GM12878 (cell line): ENCODE results near the gene FNDC4. TPM values are rescaled to one million over a fixed set of nuclear protein-coding genes. Genes with fewer than 3 reads are reported as not detected.

Experiments
- ATAC-seq: fragments of 200-7000 bp; cut with Tn5 transposase; 3 replicates; pipeline ENCODE4 v1.9.1; 2020; ENCODE audit warnings: mild to moderate bottlenecking, moderate library complexity
- BruUV-seq: library from RNA; stranded (reverse); fragments of 400-500 nt; replicated peaks from 2 replicates; lab custom pipeline; 2021; lab: Mats Ljungman, UMichigan
- CTCF ChIA-PET: fragments of 300-600 bp; sonication (Branson Sonifier 250); formaldehyde crosslinking; extraction: SDS; loops from one replicate; lab custom pipeline; 2021; ENCODE audit warnings: inconsistent platforms; lab: Yijun Ruan, JAX
- POLR2A ChIA-PET: fragments of 350-600 bp; formaldehyde crosslinking; extraction: SDS; loops from one replicate; lab custom pipeline; 2021; ENCODE audit warnings: inconsistent platforms; lab: Charles Lee
- RAD21 ChIA-PET: fragments of 300-600 bp; sonication (Branson Sonifier 250); formaldehyde crosslinking; loops from one replicate; lab custom pipeline; 2023; ENCODE audit warnings: antibody characterized with exemption; ENCODE audit not compliant: unreplicated experiment; lab: Charles Lee
- SMC1A ChIA-PET: fragments of 300-600 bp; sonication (Branson Sonifier 250); formaldehyde crosslinking; loops from one replicate; lab custom pipeline; 2023; ENCODE audit not compliant: unreplicated experiment, uncharacterized antibody; lab: Charles Lee
- DNase-seq: peaks from one replicate; pipeline ENCODE4 v3.0.0-alpha.2; 2011; ENCODE audit warnings: low read depth, low spot score
- FAIRE-seq: peaks from 3 replicates; lab custom pipeline; 2011; peaks lifted over from hg19 to GRCh38; lab: Jason Lieb, UNC
- H2AFZ ChIP-seq: 2 replicates; pipeline ENCODE4 v1.6.0; 2011; ENCODE audit warnings: low read depth, low read length, control low read depth; ENCODE audit not compliant: control insufficient read depth
- H3K27ac ChIP-seq: 2 replicates; pipeline ENCODE4 v1.5.1; 2011; ENCODE audit warnings: control low read depth; ENCODE audit not compliant: control insufficient read depth, insufficient read depth
- H3K27me3 ChIP-seq, 2 experiments: replicated peaks in 1 of 2; 2 replicates each; pipeline versions ENCODE4 v1.6.0 to v1.6.1; 2011; ENCODE audit warnings: low read length in 1 of 2; ENCODE audit not compliant: control insufficient read depth in 2 of 2, insufficient read depth in 2 of 2
- H3K36me3 ChIP-seq, 2 experiments: 2 replicates each; pipeline ENCODE4 v1.5.1; 2011; ENCODE audit warnings: low read length in 1 of 2; ENCODE audit not compliant: control insufficient read depth in 2 of 2, insufficient read depth in 2 of 2
- H3K4me1 ChIP-seq: 2 replicates; pipeline ENCODE4 v1.6.1; 2011; ENCODE audit warnings: mild to moderate bottlenecking, low read length, moderate library complexity, mixed read lengths; ENCODE audit not compliant: control insufficient read depth, insufficient read depth
- H3K4me2 ChIP-seq: 2 replicates; pipeline ENCODE4 v1.6.0; 2011; ENCODE audit warnings: control low read depth; ENCODE audit not compliant: control insufficient read depth, insufficient read depth
- H3K4me3 ChIP-seq: fragments of 200-600 bp; sonication (generic); 2 replicates; pipeline ENCODE4 v1.5.1; 2016
- H3K79me2 ChIP-seq: 2 replicates; pipeline ENCODE4 v1.6.0; 2011; ENCODE audit warnings: low read length; ENCODE audit not compliant: control insufficient read depth, insufficient read depth
- H3K9ac ChIP-seq: 2 replicates; pipeline ENCODE4 v1.8.0; 2011; ENCODE audit warnings: low read length, control low read depth, mixed read lengths; ENCODE audit not compliant: control insufficient read depth, insufficient read depth
- H3K9me3 ChIP-seq: replicated peaks from 3 replicates; pipeline ENCODE4 v1.5.1; 2011; ENCODE audit warnings: mild to moderate bottlenecking, low read length; ENCODE audit not compliant: control insufficient read depth, insufficient read depth
- H4K20me1 ChIP-seq: 2 replicates; pipeline ENCODE4 v1.6.0; 2011; ENCODE audit not compliant: control insufficient read depth, insufficient read depth
- BRCA1 ChIP-seq: IDR thresholded peaks from 2 replicates; pipeline ENCODE4 v1.6.1; 2011; ENCODE audit warnings: low read depth, low read length, improper control_type of control experiment
- CEBPB ChIP-seq, 2 experiments: fragments of 150-350 bp in 1 of 2; IDR thresholded peaks; 2 replicates each; pipeline ENCODE4 v1.6.1; 2012 to 2014; ENCODE audit warnings: low read depth in 2 of 2, low read length in 2 of 2, borderline replicate concordance in 1 of 2, inconsistent platforms in 1 of 2
- CHD2 ChIP-seq: IDR thresholded peaks from 2 replicates; pipeline ENCODE4 v1.6.1; 2011; ENCODE audit warnings: low read depth, low read length, improper control_type of control experiment, borderline replicate concordance
- MEF2B ChIP-seq: fragments of 450-650 bp; IDR thresholded peaks from 2 replicates; pipeline ENCODE4 v1.6.1; 2018; ENCODE audit warnings: mild to moderate bottlenecking, moderate library complexity; ENCODE audit not compliant: partially characterized antibody, poor library complexity, severe bottlenecking
- TBL1XR1 ChIP-seq: IDR thresholded peaks from 2 replicates; pipeline ENCODE4 v1.6.1; 2012; ENCODE audit warnings: low read depth, low read length, improper control_type of control experiment
- TCF7 ChIP-seq: IDR thresholded peaks from 2 replicates; pipeline ENCODE4 v1.6.1; 2014; ENCODE audit warnings: antibody characterized with exemption, borderline replicate concordance
- ZNF274 ChIP-seq: IDR thresholded peaks from one replicate; pipeline ENCODE4 v1.8.0; 2011; ENCODE audit not compliant: insufficient read length, insufficient read depth
- WGBS: methylation state at CpG from one replicate; pipeline ENCODE4 v1.1.6; 2016; ENCODE audit warnings: low lambda C conversion rate; ENCODE audit not compliant: insufficient replicate concordance, insufficient coverage; ENCODE audit errors: missing lambda C conversion rate; 5-methylcytosine and 5-hydroxymethylcytosine counted together
- in situ Hi-C: fragments of 300-500 bp; cut with MboI; formaldehyde crosslinking; loops from 9 replicates; pipeline ENCODE4 v1.14.3; 2018; ENCODE audit warnings: mixed read lengths
- intact Hi-C: fragments of 100-400 bp; cut with micrococcal nuclease; formaldehyde crosslinking; loops from one replicate; pipeline ENCODE4 v1.14.2; 2022; ENCODE audit not compliant: unreplicated experiment
- polyA plus RNA-seq, 11 experiments: library from polyadenylated mRNA; depleted of rRNA in 4 of 11; unstranded in 6 of 11; stranded (reverse) in 5 of 11; fragments of >200 nt; fragmentation: Nextera tagmentation in 4 of 11; fragmentation: Illumina TruSeq in 1 of 11; extraction: Ambion mirVana in 4 of 11; extraction: Trizol in 1 of 11; gene quantifications; 1 replicate in 1 of 11; 2 replicates in 10 of 11; pipeline versions ENCODE4 v1.2.1 to v1.2.3, GENCODE V29; 2011 to 2016; ENCODE audit warnings: inconsistent platforms in 2 of 11, missing spikeins in 2 of 11, low read depth in 1 of 11
- total RNA-seq, 4 experiments: library from RNA; depleted of rRNA in 3 of 4; stranded (reverse); fragments of >200 nt in 3 of 4; fragmentation: Illumina TruSeq in 1 of 4; extraction: Trizol in 1 of 4; gene quantifications; 2 replicates each; pipeline versions ENCODE4 v1.2.1 to v1.2.3, GENCODE V29; 2013 to 2021
- TF ChIP-seq, protein P1 (sequence below): IDR thresholded peaks from 2 replicates; pipeline ENCODE4 v1.6.1; 2012; ENCODE audit warnings: mild to moderate bottlenecking, low read depth, low read length
- TF ChIP-seq, protein P2 (sequence below): fragments of 150-350 bp; IDR thresholded peaks from 2 replicates; pipeline ENCODE4 v1.6.1; 2014; ENCODE audit warnings: mild to moderate bottlenecking, low read depth, low read length
- TF ChIP-seq, protein P3 (sequence below): IDR thresholded peaks from 2 replicates; pipeline ENCODE4 v1.6.1; 2011; ENCODE audit warnings: mild to moderate bottlenecking, low read depth, low read length, moderate library complexity; ENCODE audit not compliant: insufficient replicate concordance

Gene FNDC4
- total and polyA plus RNA-seq, 10 of the 15 experiments (the other 5 are each of a cell fraction or from before 2014, with no cell fraction given): 0.21 TPM; not detected in 9

DNA sequence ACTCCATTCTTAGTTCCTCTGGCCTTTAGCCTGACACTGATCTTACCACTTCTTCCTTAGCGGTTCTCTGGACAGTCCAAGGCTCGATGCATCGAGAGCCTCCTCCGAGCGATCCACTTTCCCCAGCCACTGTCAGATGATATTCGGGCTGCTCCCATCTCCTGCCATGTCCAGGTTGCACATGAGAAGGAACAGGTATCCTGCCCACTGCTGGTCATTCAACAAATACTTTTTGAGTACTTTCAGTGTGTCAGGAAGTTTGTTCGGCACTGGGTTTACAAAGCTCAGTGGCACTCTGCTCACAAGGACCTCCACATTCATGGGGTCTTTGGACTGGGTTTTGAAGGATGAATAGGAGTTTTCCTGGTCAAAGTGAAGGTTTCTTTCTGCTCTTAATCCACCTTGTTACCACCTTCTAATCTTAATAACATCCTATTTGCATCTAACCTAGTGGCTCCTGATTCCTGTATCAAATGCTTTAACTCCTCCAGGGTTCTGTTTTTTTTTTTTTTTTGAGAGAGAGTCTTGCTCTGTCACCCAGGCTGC, 27.5 kb upstream of the FNDC4 start (continued):
- TF ChIP-seq, protein P1, sequence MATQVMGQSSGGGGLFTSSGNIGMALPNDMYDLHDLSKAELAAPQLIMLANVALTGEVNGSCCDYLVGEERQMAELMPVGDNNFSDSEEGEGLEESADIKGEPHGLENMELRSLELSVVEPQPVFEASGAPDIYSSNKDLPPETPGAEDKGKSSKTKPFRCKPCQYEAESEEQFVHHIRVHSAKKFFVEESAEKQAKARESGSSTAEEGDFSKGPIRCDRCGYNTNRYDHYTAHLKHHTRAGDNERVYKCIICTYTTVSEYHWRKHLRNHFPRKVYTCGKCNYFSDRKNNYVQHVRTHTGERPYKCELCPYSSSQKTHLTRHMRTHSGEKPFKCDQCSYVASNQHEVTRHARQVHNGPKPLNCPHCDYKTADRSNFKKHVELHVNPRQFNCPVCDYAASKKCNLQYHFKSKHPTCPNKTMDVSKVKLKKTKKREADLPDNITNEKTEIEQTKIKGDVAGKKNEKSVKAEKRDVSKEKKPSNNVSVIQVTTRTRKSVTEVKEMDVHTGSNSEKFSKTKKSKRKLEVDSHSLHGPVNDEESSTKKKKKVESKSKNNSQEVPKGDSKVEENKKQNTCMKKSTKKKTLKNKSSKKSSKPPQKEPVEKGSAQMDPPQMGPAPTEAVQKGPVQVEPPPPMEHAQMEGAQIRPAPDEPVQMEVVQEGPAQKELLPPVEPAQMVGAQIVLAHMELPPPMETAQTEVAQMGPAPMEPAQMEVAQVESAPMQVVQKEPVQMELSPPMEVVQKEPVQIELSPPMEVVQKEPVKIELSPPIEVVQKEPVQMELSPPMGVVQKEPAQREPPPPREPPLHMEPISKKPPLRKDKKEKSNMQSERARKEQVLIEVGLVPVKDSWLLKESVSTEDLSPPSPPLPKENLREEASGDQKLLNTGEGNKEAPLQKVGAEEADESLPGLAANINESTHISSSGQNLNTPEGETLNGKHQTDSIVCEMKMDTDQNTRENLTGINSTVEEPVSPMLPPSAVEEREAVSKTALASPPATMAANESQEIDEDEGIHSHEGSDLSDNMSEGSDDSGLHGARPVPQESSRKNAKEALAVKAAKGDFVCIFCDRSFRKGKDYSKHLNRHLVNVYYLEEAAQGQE: no peak
- TF ChIP-seq CEBPB (IDR thresholded peaks at IDR 0.05; ENCODE audit: borderline replicate concordance in 1 of 2, low read depth in 2 of 2, low read length in 2 of 2) (no peak), TBL1XR1 (no peak), MEF2B (no peak)
- TF ChIP-seq, protein P2, sequence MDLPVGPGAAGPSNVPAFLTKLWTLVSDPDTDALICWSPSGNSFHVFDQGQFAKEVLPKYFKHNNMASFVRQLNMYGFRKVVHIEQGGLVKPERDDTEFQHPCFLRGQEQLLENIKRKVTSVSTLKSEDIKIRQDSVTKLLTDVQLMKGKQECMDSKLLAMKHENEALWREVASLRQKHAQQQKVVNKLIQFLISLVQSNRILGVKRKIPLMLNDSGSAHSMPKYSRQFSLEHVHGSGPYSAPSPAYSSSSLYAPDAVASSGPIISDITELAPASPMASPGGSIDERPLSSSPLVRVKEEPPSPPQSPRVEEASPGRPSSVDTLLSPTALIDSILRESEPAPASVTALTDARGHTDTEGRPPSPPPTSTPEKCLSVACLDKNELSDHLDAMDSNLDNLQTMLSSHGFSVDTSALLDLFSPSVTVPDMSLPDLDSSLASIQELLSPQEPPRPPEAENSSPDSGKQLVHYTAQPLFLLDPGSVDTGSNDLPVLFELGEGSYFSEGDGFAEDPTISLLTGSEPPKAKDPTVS: no peak
- TF ChIP-seq, all 136 proteins: peak for 0

DNA sequence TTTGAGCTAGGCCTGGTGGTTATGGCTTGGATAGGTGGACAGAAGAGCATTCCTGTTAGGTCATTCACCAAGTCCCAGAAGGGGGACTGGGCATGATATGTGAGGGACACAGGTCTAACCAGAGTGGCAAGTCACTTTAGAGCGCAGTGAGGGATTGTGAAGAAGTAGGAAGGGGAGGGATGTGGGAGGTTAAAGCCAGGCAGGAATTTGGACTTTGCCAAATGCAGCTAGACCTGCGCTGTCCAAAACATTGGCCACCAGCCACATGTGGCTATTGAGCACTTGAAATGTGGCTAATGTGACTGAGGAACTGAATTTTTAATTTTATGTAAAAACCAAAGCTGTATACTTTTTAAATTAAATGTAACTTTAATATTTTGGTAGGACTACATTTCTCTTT, 25.3 kb upstream of the FNDC4 start:
- Histone ChIP-seq H3K9me3 (no peaks in the 10 kb centered on the region), H3K4me3 (no peak overlapping the region), H3K79me2 (no peaks in the 10 kb centered on the region), H3K27ac (no peak overlapping the region), H3K4me2 (no peak overlapping the region), H3K36me3 (no peaks in the 10 kb centered on the region), H4K20me1 (no peaks in the 10 kb centered on the region), H3K27me3 (no peaks in the 10 kb centered on the region), H3K9ac (no peak overlapping the region), H2AFZ (no peak overlapping the region), H3K4me1 (no peaks in the 10 kb centered on the region)
- DNase-seq (no peak), FAIRE-seq (no peak), ATAC-seq (no peak)
- RAD21 ChIA-PET: no interaction called here
- POLR2A ChIA-PET: no interaction called here
- in situ Hi-C loops (no loop called here), intact Hi-C loops (no loop called here)
- TF ChIP-seq, protein P3, sequence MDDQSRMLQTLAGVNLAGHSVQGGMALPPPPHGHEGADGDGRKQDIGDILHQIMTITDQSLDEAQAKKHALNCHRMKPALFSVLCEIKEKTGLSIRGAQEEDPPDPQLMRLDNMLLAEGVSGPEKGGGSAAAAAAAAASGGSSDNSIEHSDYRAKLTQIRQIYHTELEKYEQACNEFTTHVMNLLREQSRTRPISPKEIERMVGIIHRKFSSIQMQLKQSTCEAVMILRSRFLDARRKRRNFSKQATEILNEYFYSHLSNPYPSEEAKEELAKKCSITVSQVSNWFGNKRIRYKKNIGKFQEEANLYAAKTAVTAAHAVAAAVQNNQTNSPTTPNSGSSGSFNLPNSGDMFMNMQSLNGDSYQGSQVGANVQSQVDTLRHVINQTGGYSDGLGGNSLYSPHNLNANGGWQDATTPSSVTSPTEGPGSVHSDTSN: no peak
- TF ChIP-seq ZNF274 (no peak), TCF7 (no peak), CHD2 (no peak), BRCA1 (no peak)
- CTCF ChIA-PET: interaction anchor here (1.0 kb wide), 1 partner anchor 241 kb away, joined by 3 read pairs; no protein-coding TSS in a partner anchor
- SMC1A ChIA-PET: no interaction called here
- WGBS: 81% methylated on average over 2 of the region's 2 CpGs
- no TSS peak for BruUV-seq
